ENCODE data around the gene THSD4.
A peak's percentile ranks its signal among the peaks of the same experiment; 100 is the strongest.

THSD4 gene

GRCh38 chr15:71225851-71226250 lies 110.6 kb downstream of the THSD4 start:
- Histone ChIP-seq H2AK5ac (ENCODE audit: low read length, severe bottlenecking) (no peak overlapping the region), H2BK5ac (ENCODE audit: low read depth, low read length, poor library complexity, severe bottlenecking) (no peak overlapping the region), H3K4me1 (ENCODE audit: control insufficient read depth, insufficient read depth, low read depth, low read length) (peaks cover 4% of the 10 kb centered on the region), H3K4me2 (ENCODE audit: low read length, poor library complexity, severe bottlenecking) (no peak overlapping the region), H2AFZ (ENCODE audit: low read depth, low read length) (no peak overlapping the region), H3K36me3 (ENCODE audit: control insufficient read depth in 1 of 2, insufficient read depth in 2 of 2, low read depth in 1 of 2, low read length in 2 of 2) (peaks cover 6 to 9% of the 10 kb centered on the region in 2 experiments), H3K27ac (ENCODE audit: low read length, poor library complexity, severe bottlenecking) (no peak overlapping the region), H2BK12ac (ENCODE audit: low read length in 2 of 2) (no peak overlapping the region), H3K4me3 (ENCODE audit: insufficient read depth in 1 of 2, low read depth in 1 of 2, low read length in 2 of 2) (no peak overlapping the region), H2BK120ac (ENCODE audit: low read depth, low read length) (no peak overlapping the region), H4K91ac (ENCODE audit: low read length) (no peak overlapping the region), H3K23ac (ENCODE audit: low read length in 2 of 2) (no peak overlapping the region), H3K9me3 (ENCODE audit: control insufficient read depth, low read length) (no peaks in the 10 kb centered on the region), H3K14ac (ENCODE audit: low read length in 2 of 2) (no peak overlapping the region), H3K4ac (ENCODE audit: low read depth in 1 of 2, low read length in 2 of 2) (no peak overlapping the region), H4K8ac (ENCODE audit: low read length) (no peak overlapping the region), H3K18ac (ENCODE audit: low read depth in 1 of 2, low read length in 2 of 2) (no peak overlapping the region), H3K79me1 (replicated peaks; ENCODE audit: low read length, poor library complexity, severe bottlenecking) (peaks cover 7% of the 10 kb centered on the region), H3K27me3 (ENCODE audit: control insufficient read depth in 1 of 2, insufficient read depth in 1 of 2, low read length in 2 of 2) (no peaks in the 10 kb centered on the region), H2BK15ac (ENCODE audit: low read depth, poor library complexity, severe bottlenecking) (no peak overlapping the region), H3K9ac (ENCODE audit: low read length) (no peak overlapping the region)
- DNase-seq: no peak
- WGBS: 79% methylated on average over 2 of the region's 2 CpGs

GRCh38 chr15:71226536-71227455 lies 111.5 kb downstream of the THSD4 start:
- Histone ChIP-seq H4K8ac (ENCODE audit: low read length) (peak overlapping the region; percentile 36), H3K14ac (ENCODE audit: low read length in 2 of 2) (no peak overlapping the region), H2BK5ac (ENCODE audit: low read depth, low read length, poor library complexity, severe bottlenecking) (no peak overlapping the region), H2BK120ac (ENCODE audit: low read depth, low read length) (no peak overlapping the region), H2BK12ac (ENCODE audit: low read length in 2 of 2) (peak overlapping the region in 1 of 2 experiments; percentile 10), H4K91ac (ENCODE audit: low read length) (no peak overlapping the region), H3K4ac (ENCODE audit: low read depth in 1 of 2, low read length in 2 of 2) (no peak overlapping the region), H3K36me3 (ENCODE audit: control insufficient read depth in 1 of 2, insufficient read depth in 2 of 2, low read depth in 1 of 2, low read length in 2 of 2) (peaks cover 9% of the 10 kb centered on the region in 2 experiments), H3K23ac (ENCODE audit: low read length in 2 of 2) (no peak overlapping the region), H3K4me1 (ENCODE audit: control insufficient read depth, insufficient read depth, low read depth, low read length) (peaks cover 4% of the 10 kb centered on the region), H2AK5ac (ENCODE audit: low read length, severe bottlenecking) (no peak overlapping the region), H3K27me3 (ENCODE audit: control insufficient read depth in 1 of 2, insufficient read depth in 1 of 2, low read length in 2 of 2) (no peaks in the 10 kb centered on the region), H3K79me1 (replicated peaks; ENCODE audit: low read length, poor library complexity, severe bottlenecking) (peaks cover 9% of the 10 kb centered on the region), H2AFZ (ENCODE audit: low read depth, low read length) (no peak overlapping the region), H2BK15ac (ENCODE audit: low read depth, poor library complexity, severe bottlenecking) (peak overlapping the region; percentile 57), H3K4me3 (ENCODE audit: insufficient read depth in 1 of 2, low read depth in 1 of 2, low read length in 2 of 2) (no peak overlapping the region), H3K9ac (ENCODE audit: low read length) (no peak overlapping the region), H3K18ac (ENCODE audit: low read depth in 1 of 2, low read length in 2 of 2) (peak overlapping the region in 1 of 2 experiments; percentile 27), H3K9me3 (ENCODE audit: control insufficient read depth, low read length) (no peaks in the 10 kb centered on the region), H3K4me2 (ENCODE audit: low read length, poor library complexity, severe bottlenecking) (no peak overlapping the region), H3K27ac (ENCODE audit: low read length, poor library complexity, severe bottlenecking) (no peak overlapping the region)
- DNase-seq: no peak
- WGBS: 82% methylated on average over 15 of the region's 15 CpGs

- H2BK5ac ChIP-seq (ENCODE audit: low read depth, low read length, poor library complexity, severe bottlenecking): no peak overlapping the region
- peak overlapping the region in 1 of 2 experiments; percentile 11 for H3K18ac ChIP-seq (ENCODE audit: low read depth in 1 of 2, low read length in 2 of 2)
- no peak overlapping the region for H3K4me2 ChIP-seq (ENCODE audit: low read length, poor library complexity, severe bottlenecking)
- no peak overlapping the region for H2AFZ ChIP-seq (ENCODE audit: low read depth, low read length)
- H3K4me1 ChIP-seq (ENCODE audit: control insufficient read depth, insufficient read depth, low read depth, low read length): peaks cover 4% of the 10 kb centered on the region
- WGBS: 88% methylated on average over 1 of the region's 1 CpG
- H4K8ac ChIP-seq (ENCODE audit: low read length): no peak overlapping the region
- peak overlapping the region in 1 of 2 experiments; percentile 14 for H2BK12ac ChIP-seq (ENCODE audit: low read length in 2 of 2)
- no peak overlapping the region for H2BK120ac ChIP-seq (ENCODE audit: low read depth, low read length)
- H3K27ac ChIP-seq (ENCODE audit: low read length, poor library complexity, severe bottlenecking): no peak overlapping the region
- peak; percentile 50 for DNase-seq
- H3K79me1 ChIP-seq (replicated peaks; ENCODE audit: low read length, poor library complexity, severe bottlenecking): peaks cover 9% of the 10 kb centered on the region
- no peak overlapping the region for H2BK15ac ChIP-seq (ENCODE audit: low read depth, poor library complexity, severe bottlenecking)
- H3K36me3 ChIP-seq (ENCODE audit: control insufficient read depth in 1 of 2, insufficient read depth in 2 of 2, low read depth in 1 of 2, low read length in 2 of 2): peaks cover 9% of the 10 kb centered on the region in 2 experiments
- H4K91ac ChIP-seq (ENCODE audit: low read length): no peak overlapping the region
- no peaks in the 10 kb centered on the region for H3K9me3 ChIP-seq (ENCODE audit: control insufficient read depth, low read length)
- no peak overlapping the region for H2AK5ac ChIP-seq (ENCODE audit: low read length, severe bottlenecking)
- no peak overlapping the region for H3K14ac ChIP-seq (ENCODE audit: low read length in 2 of 2)
- H3K4me3 ChIP-seq (ENCODE audit: insufficient read depth in 1 of 2, low read depth in 1 of 2, low read length in 2 of 2): no peak overlapping the region
- H3K4ac ChIP-seq (ENCODE audit: low read depth in 1 of 2, low read length in 2 of 2): no peak overlapping the region
- H3K27me3 ChIP-seq (ENCODE audit: control insufficient read depth in 1 of 2, insufficient read depth in 1 of 2, low read length in 2 of 2): no peaks in the 10 kb centered on the region
- H3K9ac ChIP-seq (ENCODE audit: low read length): no peak overlapping the region
- no peak overlapping the region for H3K23ac ChIP-seq (ENCODE audit: low read length in 2 of 2)
These were observed 113.1 kb downstream of the THSD4 start for GRCh38 chr15:71228403-71228802.

GRCh38 chr15:71230303-71230702 lies 115.0 kb downstream of the THSD4 start:
- no peak overlapping the region for H3K18ac ChIP-seq (ENCODE audit: low read depth in 1 of 2, low read length in 2 of 2)
- no peak overlapping the region for H3K4me2 ChIP-seq (ENCODE audit: low read length, poor library complexity, severe bottlenecking)
- 97% methylated on average over 8 of the region's 8 CpGs for WGBS
- no peaks in the 10 kb centered on the region for H3K9me3 ChIP-seq (ENCODE audit: control insufficient read depth, low read length)
- no peak for DNase-seq
- no peak overlapping the region for H2BK15ac ChIP-seq (ENCODE audit: low read depth, poor library complexity, severe bottlenecking)
- no peak overlapping the region for H4K91ac ChIP-seq (ENCODE audit: low read length)
- no peak overlapping the region for H4K8ac ChIP-seq (ENCODE audit: low read length)
- no peak overlapping the region for H2BK120ac ChIP-seq (ENCODE audit: low read depth, low read length)
- no peaks in the 10 kb centered on the region for H3K27me3 ChIP-seq (ENCODE audit: control insufficient read depth in 1 of 2, insufficient read depth in 1 of 2, low read length in 2 of 2)
- H3K36me3 ChIP-seq (ENCODE audit: control insufficient read depth in 1 of 2, insufficient read depth in 2 of 2, low read depth in 1 of 2, low read length in 2 of 2): peaks cover 9 to 15% of the 10 kb centered on the region in 2 experiments
- H3K9ac ChIP-seq (ENCODE audit: low read length): no peak overlapping the region
- no peak overlapping the region for H3K4me3 ChIP-seq (ENCODE audit: insufficient read depth in 1 of 2, low read depth in 1 of 2, low read length in 2 of 2)
- H3K4me1 ChIP-seq (ENCODE audit: control insufficient read depth, insufficient read depth, low read depth, low read length): peaks cover 4% of the 10 kb centered on the region
- H3K27ac ChIP-seq (ENCODE audit: low read length, poor library complexity, severe bottlenecking): no peak overlapping the region
- H3K23ac ChIP-seq (ENCODE audit: low read length in 2 of 2): no peak overlapping the region
- no peak overlapping the region for H3K4ac ChIP-seq (ENCODE audit: low read depth in 1 of 2, low read length in 2 of 2)
- no peak overlapping the region for H2BK12ac ChIP-seq (ENCODE audit: low read length in 2 of 2)
- H3K79me1 ChIP-seq (replicated peaks; ENCODE audit: low read length, poor library complexity, severe bottlenecking): peaks cover 9% of the 10 kb centered on the region
- H2AFZ ChIP-seq (ENCODE audit: low read depth, low read length): no peak overlapping the region
- no peak overlapping the region for H2AK5ac ChIP-seq (ENCODE audit: low read length, severe bottlenecking)
- H3K14ac ChIP-seq (ENCODE audit: low read length in 2 of 2): no peak overlapping the region
- no peak overlapping the region for H2BK5ac ChIP-seq (ENCODE audit: low read depth, low read length, poor library complexity, severe bottlenecking)
